GM04503 (cell line): ENCODE results near the gene NMNAT2.

ENCODE experiments used
- DNase-seq: peaks from one replicate; pipeline ENCODE4 v3.0.0-alpha.2; 2012; ENCODE audit warnings: low read depth

Gene NMNAT2

DNA sequence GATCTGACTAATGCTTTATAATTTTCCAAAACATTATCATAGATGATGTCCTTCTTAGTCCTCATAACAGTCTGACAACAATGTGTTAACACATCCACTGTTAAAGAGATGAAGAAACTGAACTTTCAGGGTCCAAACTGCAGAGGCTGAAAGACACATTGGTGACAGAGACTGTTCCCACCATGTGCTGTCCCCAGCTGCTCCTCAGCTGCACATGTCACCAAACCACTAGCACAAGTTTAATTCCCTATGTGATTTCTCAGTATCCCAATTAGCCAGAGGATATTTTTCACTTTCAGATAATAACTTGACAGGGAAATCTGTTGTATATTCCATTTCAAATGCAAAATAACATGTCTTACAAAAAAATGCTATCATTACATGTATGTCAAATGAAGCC lies 207.5 kb downstream of the NMNAT2 start:
- DNase-seq = no peak

DNA sequence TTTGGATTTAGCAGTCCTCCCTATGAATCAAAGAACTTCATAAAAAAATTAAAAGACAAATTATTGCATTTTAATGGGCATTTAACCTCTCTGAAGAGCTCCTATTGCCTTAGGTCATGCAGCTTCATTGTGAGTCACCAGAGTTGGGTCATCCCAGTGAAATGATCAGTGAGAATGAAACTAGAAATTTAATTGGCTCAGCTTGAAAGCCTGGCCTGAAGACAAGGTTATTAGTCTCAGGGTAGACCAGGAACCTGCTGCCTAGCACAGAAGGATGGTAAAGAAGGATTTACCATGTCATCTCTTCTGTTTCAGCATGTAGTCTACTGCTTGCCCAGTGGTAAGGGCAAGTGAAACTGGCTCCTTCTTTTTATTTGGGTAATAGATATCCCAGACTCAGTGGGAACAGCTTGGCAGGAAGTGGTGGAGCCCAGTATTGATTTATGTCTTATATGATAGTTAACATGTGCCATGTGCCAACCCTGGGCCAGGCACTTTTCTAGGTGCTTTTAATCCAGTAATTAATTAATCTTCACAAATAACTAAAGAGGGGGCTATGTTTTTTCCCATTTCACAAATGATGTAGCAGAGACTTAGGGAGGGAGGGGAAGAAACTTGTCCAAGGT lies 208.5 kb downstream of the NMNAT2 start:
- peak; percentile 83 for DNase-seq

DNA sequence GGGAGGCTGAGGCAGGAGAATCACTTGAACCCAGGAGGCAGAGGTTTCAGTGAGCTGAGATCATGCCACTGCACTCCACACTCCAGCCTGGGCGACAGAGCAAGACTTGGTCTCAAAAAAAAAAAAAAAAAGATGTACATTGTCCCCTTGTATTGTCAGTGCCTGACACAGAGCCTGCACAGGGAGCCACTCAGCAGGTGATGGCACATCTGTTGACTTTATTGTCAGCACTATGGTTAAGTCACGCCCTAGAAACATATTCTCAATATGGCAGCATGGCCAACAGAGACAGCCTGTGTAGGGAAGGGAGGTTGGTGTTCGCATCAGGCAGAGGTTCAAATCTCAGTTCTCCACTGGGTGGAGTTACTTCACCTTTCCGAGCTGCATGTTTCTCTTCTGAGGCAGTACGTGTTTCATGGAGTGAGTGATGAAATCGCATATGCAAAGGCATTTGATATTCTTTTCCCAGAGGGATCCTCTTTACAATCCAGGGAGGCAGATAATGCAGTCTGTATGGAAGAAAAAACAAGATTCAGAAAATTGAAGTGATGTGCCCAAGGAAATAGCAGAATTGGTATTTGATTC lies 211.6 kb downstream of the NMNAT2 start:
- DNase-seq = no peak

DNA sequence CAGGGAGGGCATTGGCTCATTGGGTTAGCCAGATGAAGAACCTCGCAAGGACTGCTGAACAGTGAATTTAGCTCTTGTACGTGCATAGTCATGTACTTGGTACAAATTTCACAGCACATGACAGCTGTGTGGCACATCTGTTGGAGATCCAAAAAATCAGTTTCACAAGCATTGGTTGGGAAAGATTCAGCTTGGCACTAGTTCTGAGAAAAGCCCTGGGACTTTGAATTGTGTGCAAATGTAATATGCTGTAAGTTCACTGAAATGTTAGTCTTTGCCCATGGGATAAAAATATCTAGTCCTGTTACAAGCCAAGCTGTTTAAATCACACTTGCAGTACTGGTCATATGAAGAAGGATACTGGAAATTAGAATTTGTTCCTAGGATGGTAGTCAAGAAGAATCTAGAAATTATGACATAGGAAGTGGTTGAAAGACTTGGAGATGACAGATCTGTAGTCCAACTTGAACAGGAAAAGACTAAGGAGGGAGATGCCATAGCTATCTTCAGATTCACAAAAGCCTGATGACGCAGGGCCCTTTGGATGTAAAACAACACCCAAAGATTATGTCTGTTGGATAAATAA lies 212.9 kb downstream of the NMNAT2 start:
- DNase-seq = peak; percentile 82

DNA sequence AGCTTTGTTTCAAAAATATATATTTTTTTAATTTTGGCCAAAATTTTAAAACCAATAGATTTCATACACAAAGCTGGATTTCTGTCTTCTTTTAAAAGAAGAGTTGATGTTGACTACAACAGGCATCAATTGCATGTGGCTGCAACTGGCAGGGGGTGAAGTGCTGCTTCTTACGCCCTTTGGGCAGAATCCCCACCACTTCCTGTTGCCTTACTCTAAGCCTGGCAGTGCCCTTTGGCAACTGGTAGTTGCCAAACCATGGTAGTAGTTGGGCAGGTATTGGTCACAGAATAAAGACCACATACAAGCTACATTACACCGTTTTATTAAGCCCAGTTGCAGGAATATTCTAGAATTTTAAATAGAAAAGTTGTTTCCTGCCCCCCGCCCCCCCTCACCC lies 215.1 kb downstream of the NMNAT2 start:
- no peak for DNase-seq

DNA sequence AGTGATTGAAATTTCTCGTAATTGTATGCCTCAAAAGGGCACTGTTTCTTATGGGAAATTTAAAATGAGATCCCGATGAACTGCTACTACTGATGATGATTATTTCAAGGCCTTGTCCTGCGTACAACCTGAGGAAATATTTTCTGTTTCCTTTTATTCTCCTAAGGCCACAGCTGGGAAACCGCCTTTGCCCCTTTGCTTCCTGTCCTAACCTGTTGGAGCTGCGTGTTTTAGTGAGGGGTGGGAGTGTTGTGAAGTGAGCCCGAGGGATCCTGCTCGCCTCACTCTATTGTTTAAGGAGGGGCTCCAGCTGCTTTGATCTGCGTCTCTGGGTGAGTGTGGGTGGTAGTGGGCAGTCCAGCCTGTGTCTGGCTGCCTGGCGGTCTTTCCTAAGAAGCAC lies 217.7 kb downstream of the NMNAT2 start:
- no peak for DNase-seq

DNA sequence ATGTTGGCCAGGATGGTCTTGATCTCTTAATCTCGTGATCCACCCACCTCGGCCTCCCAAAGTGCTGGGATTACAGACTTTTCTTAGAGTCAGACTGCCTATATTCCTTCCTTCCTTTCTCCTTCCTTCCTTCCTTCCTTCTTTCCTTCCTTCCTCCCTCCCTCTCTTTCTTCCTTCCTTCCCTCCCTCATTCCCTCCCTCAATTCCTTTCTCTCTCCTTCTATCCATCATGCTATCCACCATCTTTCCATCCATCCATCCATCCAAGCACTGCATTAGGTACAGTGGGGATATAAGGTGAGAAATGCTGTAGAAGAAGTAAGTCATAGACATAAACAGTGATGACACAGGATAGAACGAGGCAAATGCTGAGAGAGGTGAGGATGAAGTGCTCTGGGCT lies 218.9 kb downstream of the NMNAT2 start:
- no peak for DNase-seq

DNA sequence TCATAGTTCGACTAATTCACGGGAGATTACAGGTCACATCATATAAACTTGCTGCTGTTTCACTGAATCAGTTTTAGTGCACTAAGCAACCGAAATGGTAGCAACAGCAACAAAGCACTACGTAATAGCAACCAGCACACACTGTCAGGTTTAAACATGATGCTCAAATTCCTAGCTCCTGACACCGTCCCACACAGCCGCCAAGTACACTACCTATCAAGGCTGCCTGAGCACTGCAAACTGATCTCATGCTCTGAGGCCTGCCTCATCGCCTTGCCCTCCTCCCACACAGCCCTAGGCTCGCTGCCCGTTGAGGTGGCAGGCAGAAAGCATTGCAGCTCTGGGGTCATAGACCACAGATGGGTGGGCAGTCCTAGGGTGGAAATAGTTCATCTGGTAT lies 219.7 kb downstream of the NMNAT2 start:
- DNase-seq = peak; percentile 13
